ENCODE results near the gene MTUS2. TPM values are rescaled to one million over a fixed set of nuclear protein-coding genes. Genes with fewer than 3 reads are reported as not detected.

Gene MTUS2
- total and polyA plus RNA-seq, 2 of the 8 experiments (the other 6 are each of a cell fraction or from before 2014, with no cell fraction given) = 0.18 to 0.80 TPM

DNA sequence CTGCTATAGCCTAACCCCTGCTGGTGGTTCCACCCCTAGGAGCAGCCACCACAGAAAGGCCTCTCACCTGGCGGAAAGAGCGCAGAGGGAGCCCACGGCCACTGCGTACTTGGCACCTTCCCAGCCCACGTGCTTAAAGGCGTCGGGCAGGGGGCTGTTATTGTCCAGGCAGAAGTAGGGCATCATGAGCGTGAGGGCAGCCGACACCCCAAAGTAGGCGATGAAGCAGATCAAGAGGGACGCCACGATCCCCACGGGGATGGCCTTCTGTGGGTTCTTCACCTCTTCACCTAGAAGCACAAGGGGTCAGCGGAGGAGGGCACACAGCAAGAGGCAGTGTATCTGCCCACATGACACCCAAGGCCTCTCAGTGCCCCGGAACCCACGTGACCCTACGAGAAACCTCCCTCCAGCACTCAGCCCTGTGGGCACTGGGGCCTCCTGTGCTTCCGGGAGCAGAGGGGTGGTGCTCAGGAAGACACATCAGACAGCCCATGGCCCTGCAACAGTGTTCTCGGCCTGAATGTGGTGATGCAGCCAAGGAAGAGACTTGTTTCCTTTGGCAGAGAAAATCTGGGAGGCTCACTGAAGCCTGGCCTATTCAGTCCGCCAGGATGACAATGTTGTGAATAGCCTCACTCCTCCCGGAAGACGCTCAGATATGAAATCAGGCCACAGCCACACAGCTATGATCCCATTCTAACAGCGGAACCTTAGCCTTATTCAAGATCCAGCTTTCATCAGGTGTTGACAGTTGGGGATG is 703.2 kb downstream of the MTUS2 start (continued):
- no peak for TF ChIP-seq TAF1 (IDR thresholded peaks at IDR 0.05; ENCODE audit: low read depth, low read length)
- no peak for TF ChIP-seq ASH2L (IDR thresholded peaks at IDR 0.05; ENCODE audit: low read length)
- no peak for TF ChIP-seq EZH2 (IDR thresholded peaks at IDR 0.05; ENCODE audit: low read depth, low read length, severe bottlenecking)
- TF ChIP-seq CHD1 (IDR thresholded peaks at IDR 0.05; ENCODE audit: low read depth, low read length) = no peak
- no peak for TF ChIP-seq SRF (IDR thresholded peaks at IDR 0.05; ENCODE audit: low read depth, low read length)
- no peak for TF ChIP-seq YY1 (IDR thresholded peaks at IDR 0.05; ENCODE audit: low read depth, low read length)
- no peak for TF ChIP-seq SUZ12 (IDR thresholded peaks at IDR 0.05; ENCODE audit: low read length)
- TF ChIP-seq MAFK (IDR thresholded peaks at IDR 0.05; ENCODE audit: low read depth, low read length) = no peak
- TF ChIP-seq BACH1 (IDR thresholded peaks at IDR 0.05; ENCODE audit: low read length) = no peak
